COR-L47 (cell line): ENCODE measurements around the gene CCNE1.
"Not testable (repeated sequence)": the region's sequence is repeated elsewhere in the genome, so short reads cannot be mapped to it uniquely, and the experiment has no call there.

Experiments used
- DNase-seq: peaks from one replicate; lab custom pipeline; 2025; lab: John Stamatoyannopoulos, UW

CCNE1 gene

GRCh38 chr19:29787281-29787680, 24.5 kb upstream of the CCNE1 start:
- DNase-seq, result no peak

- no peak for DNase-seq
These were observed 22.8 kb upstream of the CCNE1 start for GRCh38 chr19:29789007-29789406.

DNA sequence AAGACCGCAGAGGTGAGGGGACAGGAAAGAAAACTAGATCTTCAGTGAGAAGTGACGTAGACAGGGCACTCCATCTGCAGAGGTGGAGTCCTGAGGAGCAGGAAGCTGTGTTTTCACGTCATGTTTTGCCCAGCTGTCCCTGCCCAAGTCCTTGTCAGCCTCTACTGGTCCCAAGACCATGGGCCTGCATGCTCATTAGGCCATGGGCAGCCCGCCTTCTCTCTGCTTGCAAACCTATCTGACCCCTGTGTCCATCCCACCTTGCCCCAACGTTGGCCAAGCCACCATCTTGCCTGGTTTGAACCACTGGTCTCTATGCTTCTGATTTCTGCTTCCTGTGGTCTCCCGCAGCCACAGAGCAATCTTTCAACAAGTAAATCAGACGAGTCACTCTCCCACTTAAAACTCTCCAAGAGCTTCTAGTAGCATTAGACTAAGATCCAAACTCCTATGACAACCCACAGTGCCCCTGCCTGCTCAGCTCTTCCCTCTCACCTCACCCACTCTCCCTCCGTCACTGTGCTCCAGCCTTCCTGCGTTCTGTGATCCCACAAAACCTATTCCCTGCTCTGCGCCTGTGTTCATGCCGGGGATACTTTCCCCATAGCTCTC, 18.6 kb upstream of the CCNE1 start:
- no peak for DNase-seq

DNA sequence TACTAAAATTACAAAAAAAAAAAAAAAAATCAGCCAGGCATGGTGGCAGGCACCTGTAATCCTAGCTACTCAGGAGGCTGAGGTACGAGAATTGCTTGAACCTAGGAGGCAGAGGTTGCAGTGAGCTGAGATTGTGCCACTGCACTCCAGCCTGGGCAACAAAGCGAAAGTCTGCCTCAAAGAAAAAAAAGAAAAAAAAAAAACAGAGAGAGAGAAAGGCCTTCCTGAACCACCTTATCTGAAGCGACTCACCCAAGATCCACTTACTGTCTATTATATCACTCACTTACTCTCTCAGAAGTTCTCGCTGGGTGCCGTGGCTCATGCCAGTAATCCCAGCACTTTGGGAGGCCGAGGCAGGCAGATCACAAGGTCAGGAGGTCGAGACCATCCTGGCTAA, 17.3 kb upstream of the CCNE1 start:
- DNase-seq, result not testable (repeated sequence)

GRCh38 chr19:29795461-29796172, 16.2 kb upstream of the CCNE1 start:
- no peak for DNase-seq

GRCh38 chr19:29796173-29796573, 15.6 kb upstream of the CCNE1 start:
- no peak for DNase-seq

DNA sequence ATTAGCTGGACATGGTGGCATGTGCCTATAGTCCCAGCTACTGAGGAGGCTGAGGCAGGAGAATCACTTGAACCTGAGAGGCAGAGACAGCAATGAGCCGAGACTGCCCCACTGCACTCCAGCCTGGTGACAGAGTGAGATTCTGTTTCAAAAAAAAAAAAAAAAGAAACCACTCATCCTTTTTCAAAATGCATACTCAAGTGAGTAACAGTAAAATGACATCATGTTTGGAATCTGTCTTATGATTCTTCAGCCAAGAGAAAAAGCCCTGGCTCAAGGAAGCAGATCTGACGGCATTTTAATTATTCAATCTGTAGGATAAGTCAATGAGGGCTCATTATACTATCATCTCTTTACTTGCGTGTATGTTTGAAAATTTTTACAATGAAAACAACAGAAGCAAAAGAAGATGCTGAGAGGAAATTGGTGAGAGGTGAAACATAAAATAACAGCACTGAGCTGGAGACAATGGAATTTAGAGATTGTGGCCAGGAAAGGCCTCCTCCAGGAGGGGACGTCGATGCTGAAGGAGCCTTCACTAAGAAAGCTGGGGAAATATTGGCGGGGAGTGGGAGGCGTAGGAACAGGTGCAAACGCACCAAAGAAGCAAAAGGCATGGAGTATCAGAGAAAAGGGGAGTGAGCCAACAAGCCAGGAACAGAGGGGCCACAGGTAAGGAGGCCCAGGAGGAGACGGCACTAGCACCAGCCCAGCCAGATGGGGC, 12.9 kb upstream of the CCNE1 start:
- DNase-seq, result no peak

GRCh38 chr19:29800100-29800825, 11.5 kb upstream of the CCNE1 start:
- no peak for DNase-seq

DNA sequence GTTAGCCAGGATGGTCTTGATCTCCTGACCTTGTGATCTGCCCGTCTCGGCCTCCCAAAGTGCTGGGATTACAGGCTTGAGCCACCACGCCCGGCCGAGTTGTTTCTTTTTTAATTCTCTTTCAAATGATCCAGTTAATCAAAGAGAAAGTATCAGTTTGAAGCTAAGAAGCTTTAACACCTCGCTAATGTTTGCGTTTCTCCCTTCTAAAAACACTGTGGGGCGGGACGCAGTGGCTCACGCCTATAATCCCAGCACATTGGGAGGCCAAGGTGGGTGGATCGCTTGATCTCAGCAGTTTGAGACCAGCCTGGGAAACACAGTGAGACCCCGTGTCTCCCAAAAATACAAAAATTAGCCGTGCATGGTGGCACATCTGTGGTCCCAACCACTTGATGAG, 7.8 kb upstream of the CCNE1 start:
- not testable (repeated sequence) for DNase-seq

DNA sequence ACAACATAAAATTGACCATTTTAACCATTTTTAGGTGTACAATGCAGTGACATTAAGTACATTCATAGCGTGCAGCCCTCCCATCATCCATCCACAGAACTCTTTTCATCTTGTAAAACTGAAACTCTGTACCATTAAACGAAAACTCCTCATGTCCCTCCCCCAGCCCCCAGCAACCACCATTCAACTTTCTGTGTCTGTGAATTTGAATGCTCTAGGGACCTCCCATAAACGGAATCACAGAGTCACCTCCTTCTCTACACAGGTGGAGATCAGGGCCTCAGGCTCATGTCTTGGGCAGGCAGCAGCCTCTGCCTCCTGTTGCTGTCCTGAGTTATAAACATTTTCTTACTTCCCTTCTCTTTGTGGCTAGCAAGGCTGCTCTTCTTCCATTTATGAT, 7.3 kb upstream of the CCNE1 start:
- DNase-seq, result no peak

- no peak for DNase-seq
These were observed 6.5 kb upstream of the CCNE1 start for GRCh38 chr19:29805031-29805965.

GRCh38 chr19:29806098-29806866, 5.5 kb upstream of the CCNE1 start:
- DNase-seq, result no peak

GRCh38 chr19:29807178-29807577, 4.6 kb upstream of the CCNE1 start:
- DNase-seq, result no peak

GRCh38 chr19:29807870-29808405, 3.9 kb upstream of the CCNE1 start:
- DNase-seq, result no peak

DNA sequence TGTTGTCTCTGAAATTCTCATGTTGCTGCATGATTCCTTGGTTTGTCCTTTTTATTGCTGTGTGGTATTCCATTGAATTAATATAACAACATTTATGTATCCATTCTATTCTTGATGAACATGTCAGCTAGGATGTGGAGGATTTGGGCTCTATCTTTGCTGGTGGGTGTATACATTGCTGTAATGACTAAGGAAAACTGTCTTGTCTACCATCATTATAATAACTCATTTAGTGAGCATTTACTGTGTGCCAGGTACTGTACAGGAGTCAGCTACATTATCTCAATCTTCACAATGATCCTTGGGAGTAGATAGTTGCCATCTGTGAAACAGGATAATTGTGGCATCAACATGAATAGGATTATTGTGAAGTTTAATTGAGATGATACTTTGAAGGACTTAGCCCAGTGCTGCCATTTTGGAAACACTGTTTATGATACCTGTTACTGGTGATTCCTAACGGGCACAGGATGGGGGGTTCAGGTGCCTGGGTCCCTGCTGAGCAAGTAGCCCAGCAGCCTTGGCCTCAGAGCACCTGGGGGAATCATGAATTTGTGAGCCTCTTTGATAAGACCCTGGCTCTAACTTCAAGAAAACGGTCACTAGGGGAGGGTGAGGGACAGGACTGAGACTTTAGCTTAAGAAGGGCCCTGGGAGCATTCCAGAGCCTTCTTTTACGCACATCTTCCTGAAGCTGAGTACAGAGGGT, 1.8 kb upstream of the CCNE1 start:
- no peak for DNase-seq

GRCh38 chr19:29810504-29810871, 1.3 kb upstream of the CCNE1 start:
- peak; percentile 38 for DNase-seq

- no peak for DNase-seq
These were observed 489 bp downstream of the CCNE1 start for GRCh38 chr19:29812080-29812880.

GRCh38 chr19:29812881-29813275, 1.1 kb downstream of the CCNE1 start:
- DNase-seq, result no peak

DNA sequence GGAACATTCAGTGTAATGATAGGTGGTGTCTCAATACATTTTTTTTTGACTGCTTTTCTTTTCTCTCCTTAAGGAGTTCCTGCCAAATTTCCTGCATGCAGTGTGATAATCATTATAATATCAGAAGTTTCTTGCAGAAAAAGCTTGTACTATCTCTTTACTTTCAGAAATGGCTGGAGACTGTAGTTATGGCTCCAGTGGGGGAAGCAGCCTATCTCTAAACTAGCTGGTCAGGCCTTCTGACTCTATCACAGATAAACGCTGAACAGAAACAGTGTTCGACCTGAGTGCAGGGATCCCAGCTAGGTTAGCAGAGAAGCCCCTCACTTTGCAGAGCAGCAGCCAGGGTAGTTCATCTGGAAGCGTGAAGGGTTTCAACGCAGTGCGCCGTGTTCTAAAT, 1.9 kb downstream of the CCNE1 start:
- no peak for DNase-seq
